OCI-LY3 (cell line): ENCODE results near the gene CACNA1I.

ENCODE experiments used
- H2AFZ ChIP-seq: fragments of 200-600, 300-600 bp; shearing (Covaris generic); 2 replicates; pipeline ENCODE4 v1.6.0; 2014; ENCODE audit warnings: antibody characterized with exemption, low read depth, low read length
- H3K27ac ChIP-seq: fragments of 200-600, 300-600 bp; sonication (generic); 2 replicates; pipeline ENCODE4 v1.5.1; 2014; ENCODE audit warnings: mild to moderate bottlenecking, low read length, moderate library complexity, mixed read lengths
- H3K27me3 ChIP-seq: fragments of 200-600, 300-600 bp; sonication (generic); 2 replicates; pipeline ENCODE4 v1.6.1; 2014; ENCODE audit warnings: low read depth, low read length, mixed read lengths
- H3K36me3 ChIP-seq: fragments of 200-600, 300-600 bp; sonication (generic); replicated peaks from 2 replicates; pipeline ENCODE3; 2014; ENCODE audit warnings: low read depth, low read length, mixed read lengths
- H3K4me1 ChIP-seq: fragments of 300-600, 200-600 bp; sonication (generic); 2 replicates; pipeline ENCODE4 v1.6.1; 2014; ENCODE audit warnings: low read length, mixed read lengths
- H3K4me2 ChIP-seq: fragments of 200-600, 300-600 bp; sonication (generic); 2 replicates; pipeline ENCODE4 v1.6.1; 2014; ENCODE audit warnings: low read length, mixed read lengths
- H3K4me3 ChIP-seq: fragments of 300-600, 200-600 bp; sonication (generic); 2 replicates; pipeline ENCODE4 v1.5.1; 2014; ENCODE audit warnings: antibody characterized with exemption, mild to moderate bottlenecking, low read length, moderate library complexity
- H3K79me2 ChIP-seq: fragments of 300-600, 200-600 bp; shearing (Covaris generic); 2 replicates; pipeline ENCODE4 v1.6.1; 2014; ENCODE audit warnings: mild to moderate bottlenecking, low read length, mixed read lengths
- H3K9ac ChIP-seq: fragments of 300-600, 200-600 bp; shearing (Covaris generic); 2 replicates; pipeline ENCODE4 v1.6.0; 2014; ENCODE audit warnings: mild to moderate bottlenecking, low read length, moderate library complexity
- H3K9me3 ChIP-seq: fragments of 200-600, 300-600 bp; shearing (Covaris generic); 2 replicates; pipeline ENCODE4 v1.6.1; 2014; ENCODE audit warnings: low read length, mixed read lengths; ENCODE audit not compliant: insufficient read depth
- H4K20me1 ChIP-seq: fragments of 200-600, 300-600 bp; sonication (generic); 2 replicates; pipeline ENCODE4 v1.6.1; 2016; ENCODE audit warnings: low read length, mixed read lengths; ENCODE audit not compliant: insufficient read depth
- EZH2phosphoT487 ChIP-seq: fragments of 200-600 bp; shearing (Covaris generic); IDR thresholded peaks from 2 replicates; pipeline ENCODE4 v1.6.1; 2018; ENCODE audit warnings: antibody characterized with exemption, mixed run types, low read depth
- TF ChIP-seq, protein P1 (sequence below): fragments of 200-600, 300-600 bp; sonication (generic); IDR thresholded peaks from 2 replicates; pipeline ENCODE4 v1.5.1; 2014; ENCODE audit warnings: antibody characterized with exemption, low read length, low read depth

Gene CACNA1I

DNA sequence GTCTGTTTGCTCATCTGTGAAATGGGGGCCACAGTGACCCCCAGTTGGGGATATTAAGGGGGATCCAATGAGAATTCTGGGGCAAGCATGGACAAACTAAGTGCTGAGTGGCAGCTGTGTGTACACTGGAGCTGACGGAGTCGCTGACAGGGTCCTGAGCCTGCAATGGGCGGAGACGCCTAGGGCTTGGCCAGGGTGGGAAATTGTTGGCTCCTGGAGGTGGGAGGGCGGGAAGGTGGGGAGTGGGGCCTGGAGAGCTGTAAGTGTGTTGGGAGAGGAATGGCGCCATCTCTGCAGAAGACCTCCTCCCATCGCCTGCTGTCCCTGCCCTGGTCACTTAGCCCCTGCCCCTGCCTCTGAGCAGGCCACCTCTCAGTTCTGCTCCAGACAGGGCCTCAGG is 7.3 kb downstream of the CACNA1I start:
- TF ChIP-seq, protein P1, sequence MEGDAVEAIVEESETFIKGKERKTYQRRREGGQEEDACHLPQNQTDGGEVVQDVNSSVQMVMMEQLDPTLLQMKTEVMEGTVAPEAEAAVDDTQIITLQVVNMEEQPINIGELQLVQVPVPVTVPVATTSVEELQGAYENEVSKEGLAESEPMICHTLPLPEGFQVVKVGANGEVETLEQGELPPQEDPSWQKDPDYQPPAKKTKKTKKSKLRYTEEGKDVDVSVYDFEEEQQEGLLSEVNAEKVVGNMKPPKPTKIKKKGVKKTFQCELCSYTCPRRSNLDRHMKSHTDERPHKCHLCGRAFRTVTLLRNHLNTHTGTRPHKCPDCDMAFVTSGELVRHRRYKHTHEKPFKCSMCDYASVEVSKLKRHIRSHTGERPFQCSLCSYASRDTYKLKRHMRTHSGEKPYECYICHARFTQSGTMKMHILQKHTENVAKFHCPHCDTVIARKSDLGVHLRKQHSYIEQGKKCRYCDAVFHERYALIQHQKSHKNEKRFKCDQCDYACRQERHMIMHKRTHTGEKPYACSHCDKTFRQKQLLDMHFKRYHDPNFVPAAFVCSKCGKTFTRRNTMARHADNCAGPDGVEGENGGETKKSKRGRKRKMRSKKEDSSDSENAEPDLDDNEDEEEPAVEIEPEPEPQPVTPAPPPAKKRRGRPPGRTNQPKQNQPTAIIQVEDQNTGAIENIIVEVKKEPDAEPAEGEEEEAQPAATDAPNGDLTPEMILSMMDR: no peak
- TF ChIP-seq EZH2phosphoT487: no peak
- Histone ChIP-seq H2AFZ (no peak overlapping the region), H3K36me3 (no peaks in the 10 kb centered on the region), H3K4me1 (no peaks in the 10 kb centered on the region), H3K9me3 (no peaks in the 10 kb centered on the region), H3K27ac (no peak overlapping the region), H3K79me2 (no peaks in the 10 kb centered on the region), H3K9ac (no peak overlapping the region), H3K4me3 (no peak overlapping the region), H3K4me2 (no peak overlapping the region), H4K20me1 (no peaks in the 10 kb centered on the region), H3K27me3 (peaks cover 39% of the 10 kb centered on the region)

DNA sequence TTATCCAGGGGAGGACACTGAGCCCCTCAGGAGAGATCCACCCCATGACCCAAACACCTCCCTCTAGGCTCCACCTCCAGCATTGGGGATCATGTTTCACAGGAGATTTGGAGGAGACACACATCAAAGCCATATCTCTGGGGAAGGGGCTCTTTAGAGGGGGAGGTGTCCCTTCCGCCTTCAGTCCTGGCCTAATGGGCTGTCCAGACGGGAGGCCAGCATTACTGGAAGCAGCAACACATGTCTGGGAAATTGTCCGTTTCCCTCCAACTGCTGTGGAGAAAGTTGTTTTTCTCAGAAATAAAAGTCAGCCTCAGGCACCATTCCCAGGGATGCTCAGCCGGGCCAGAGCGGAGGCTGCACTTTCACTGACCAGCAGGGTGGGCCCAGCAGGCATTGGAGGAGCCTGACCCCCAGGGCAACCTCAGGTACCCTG is 9.5 kb downstream of the CACNA1I start:
- Histone ChIP-seq H3K36me3 (no peaks in the 10 kb centered on the region), H3K4me1 (no peaks in the 10 kb centered on the region), H2AFZ (no peak overlapping the region), H4K20me1 (no peaks in the 10 kb centered on the region; the same call in 1 of the 2 replicates), H3K79me2 (no peaks in the 10 kb centered on the region), H3K27me3 (peaks cover 51% of the 10 kb centered on the region), H3K9me3 (no peaks in the 10 kb centered on the region), H3K4me2 (no peak overlapping the region), H3K9ac (no peak overlapping the region), H3K27ac (no peak overlapping the region), H3K4me3 (no peak overlapping the region)
- TF ChIP-seq EZH2phosphoT487: no peak
- TF ChIP-seq, protein P1: no peak

DNA sequence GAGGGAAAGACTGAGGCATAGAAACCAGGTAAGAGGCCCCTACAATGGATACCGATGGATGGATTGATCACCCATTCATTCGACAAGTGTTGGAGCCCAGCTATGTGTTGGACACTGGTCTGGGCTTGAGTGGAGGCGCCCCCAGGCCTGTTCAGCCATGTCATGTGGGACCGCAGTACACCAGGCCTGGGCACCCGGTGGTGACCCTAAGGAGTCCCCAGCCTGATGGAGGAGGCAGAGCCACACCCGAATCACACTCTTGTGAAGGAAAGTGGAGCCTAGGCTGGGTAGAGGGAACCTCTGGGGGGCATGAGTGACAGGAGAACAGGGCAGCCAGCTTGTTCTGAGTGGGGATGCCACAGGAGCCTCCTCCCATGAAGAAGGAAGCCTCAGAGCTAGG is 10.2 kb downstream of the CACNA1I start:
- H4K20me1 ChIP-seq: no peaks in the 10 kb centered on the region; the same call in 1 of the 2 replicates
- peaks cover 51% of the 10 kb centered on the region for H3K27me3 ChIP-seq
- TF ChIP-seq, protein P1: no peak
- TF ChIP-seq EZH2phosphoT487: no peak
- H2AFZ ChIP-seq: no peak overlapping the region
- no peaks in the 10 kb centered on the region for H3K36me3 ChIP-seq
- H3K4me1 ChIP-seq: no peaks in the 10 kb centered on the region
- H3K4me2 ChIP-seq: no peak overlapping the region
- no peaks in the 10 kb centered on the region for H3K9me3 ChIP-seq
- H3K79me2 ChIP-seq: no peaks in the 10 kb centered on the region
- H3K27ac ChIP-seq: no peak overlapping the region
- no peak overlapping the region for H3K4me3 ChIP-seq
- no peak overlapping the region for H3K9ac ChIP-seq

DNA sequence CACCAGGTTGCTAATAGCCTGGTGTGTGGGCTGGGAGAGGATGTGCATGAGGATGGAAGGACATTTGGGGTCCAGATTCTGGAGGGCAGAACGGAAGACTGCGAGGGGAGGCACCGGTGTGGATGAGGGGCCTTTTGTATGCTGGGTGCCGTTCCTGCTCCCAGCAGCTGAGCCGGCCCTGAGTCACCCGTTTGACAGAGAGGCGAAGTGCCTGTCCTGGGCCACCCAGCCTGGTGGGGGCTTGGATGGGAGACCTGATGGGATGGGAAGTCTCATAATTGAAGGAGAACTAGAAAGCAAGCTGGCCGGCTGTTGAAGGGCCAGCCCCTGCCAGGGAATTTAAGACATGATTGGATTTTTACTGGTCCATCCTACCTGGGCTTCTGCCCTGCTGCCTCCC is 10.8 kb downstream of the CACNA1I start:
- H3K4me2 ChIP-seq: no peak overlapping the region
- no peaks in the 10 kb centered on the region; the same call in 1 of the 2 replicates for H4K20me1 ChIP-seq
- no peak overlapping the region for H3K27ac ChIP-seq
- H3K27me3 ChIP-seq: peaks cover 47% of the 10 kb centered on the region
- H3K36me3 ChIP-seq: no peaks in the 10 kb centered on the region
- H3K79me2 ChIP-seq: no peaks in the 10 kb centered on the region
- TF ChIP-seq, protein P1: no peak
- TF ChIP-seq EZH2phosphoT487: no peak
- no peak overlapping the region for H3K9ac ChIP-seq
- H3K4me3 ChIP-seq: no peak overlapping the region
- no peaks in the 10 kb centered on the region for H3K9me3 ChIP-seq
- H3K4me1 ChIP-seq: no peaks in the 10 kb centered on the region
- H2AFZ ChIP-seq: no peak overlapping the region
